Testis (tissue), 3 donors: ENCODE data around the gene PRRX1. TPM values are rescaled to one million over a fixed set of nuclear protein-coding genes. Genes with fewer than 3 reads are reported as not detected.

Source experiments
- DNase-seq: peaks from one replicate; pipeline ENCODE4 v3.0.0-alpha.2; 2019
- H3K27ac ChIP-seq, 2 donors: fragments of 200-600 bp; sonication (generic); one replicate each; pipeline ENCODE4 v1.5.1; 2019
- H3K27me3 ChIP-seq: fragments of 200-600 bp; sonication (generic); one replicate; pipeline ENCODE4 v1.5.1; 2019
- H3K36me3 ChIP-seq: fragments of 200-600 bp; sonication (generic); one replicate; pipeline ENCODE4 v1.5.1; 2017; ENCODE audit warnings: low read depth; ENCODE audit errors: missing control alignments
- H3K4me1 ChIP-seq: fragments of 200-600 bp; sonication (generic); one replicate; pipeline ENCODE4 v1.5.1; 2019
- H3K4me3 ChIP-seq, 2 donors: fragments of 200-600 bp; sonication (generic); one replicate each; pipeline ENCODE4 v1.5.1; 2017 to 2019
- H3K9me3 ChIP-seq: fragments of 200-600 bp; sonication (generic); one replicate; pipeline ENCODE4 v1.5.1; 2017
- CTCF ChIP-seq, 3 experiments: fragments of 450-650 bp in 2 of 3; fragments of 200-600 bp in 1 of 3; sonication (generic) in 1 of 3; IDR thresholded peaks; one replicate each; pipeline ENCODE4 v1.5.1; 2016 to 2019; ENCODE audit warnings: antibody characterized with exemption in 3 of 3, mild to moderate bottlenecking in 2 of 3, moderate library complexity in 1 of 3
- POLR2A ChIP-seq: fragments of 450-650 bp; IDR thresholded peaks from one replicate; pipeline ENCODE4 v1.6.1; 2017; ENCODE audit warnings: antibody characterized with exemption, mild to moderate bottlenecking, moderate library complexity
- WGBS, 2 donors: methylation state at CpG; one replicate each; pipeline ENCODE4 v1.1.5; 2018; 5-methylcytosine and 5-hydroxymethylcytosine counted together
- intact Hi-C: fragments of 100-400 bp; cut with DNase I; formaldehyde crosslinking; loops from one replicate; pipeline ENCODE4 v1.15.1; 2023; ENCODE audit warnings: low total_unique reads
- polyA plus RNA-seq: library from polyadenylated mRNA; stranded (reverse); fragments of 350-450 nt; fragmentation: Illumina TruSeq; extraction: RNeasy Lipid Tissue Mini Kit (QIAGEN cat#74804); gene quantifications from one replicate; pipeline ENCODE4 v1.2.3, GENCODE V29; 2014; ENCODE audit warnings: low read depth, low replicate concordance; ENCODE audit not compliant: insufficient read depth
- total RNA-seq, 2 donors: library from RNA; depleted of rRNA; stranded (reverse); fragments of >200 nt; gene quantifications; one replicate each; pipeline ENCODE4 v1.2.3, GENCODE V29; 2016

Gene PRRX1
- total and polyA plus RNA-seq, 3 donors from 2014 or later: 26.3 to 74.8 (median 28.5) TPM

GRCh38 chr1:170730438-170730837 lies 66.5 kb downstream of the PRRX1 start:
- no peaks in the 10 kb centered on the region for H3K4me1 ChIP-seq
- TF ChIP-seq CTCF (IDR thresholded peaks at IDR 0.05) (no peak), POLR2A (no peak)
- no peaks in the 10 kb centered on the region for H3K36me3 ChIP-seq
- no peaks in the 10 kb centered on the region for H3K27me3 ChIP-seq
- no peaks in the 10 kb centered on the region for H3K9me3 ChIP-seq
- no peak overlapping the region for H3K27ac ChIP-seq
- no peak overlapping the region for H3K4me3 ChIP-seq
- intact Hi-C loops: no loop called here
- WGBS, 2 donors: 72 to 90% methylated on average over 6 of the region's 6 CpGs
- DNase-seq: no peak

- H3K27me3 ChIP-seq: no peaks in the 10 kb centered on the region
- no peaks in the 10 kb centered on the region for H3K9me3 ChIP-seq
- no peaks in the 10 kb centered on the region for H3K4me1 ChIP-seq
- intact Hi-C loops: no loop called here
- no peak for DNase-seq
- no peak overlapping the region for H3K4me3 ChIP-seq
- no peak overlapping the region for H3K27ac ChIP-seq
- H3K36me3 ChIP-seq: no peaks in the 10 kb centered on the region
- TF ChIP-seq CTCF (IDR thresholded peaks at IDR 0.05) (no peak), POLR2A (no peak)
- 81 to 84% methylated on average over 4 of the region's 4 CpGs for WGBS, 2 donors
These were observed 67.8 kb downstream of the PRRX1 start for GRCh38 chr1:170731566-170732251.

- no peaks in the 10 kb centered on the region for H3K36me3 ChIP-seq
- intact Hi-C loops: no loop called here
- TF ChIP-seq POLR2A (no peak), CTCF (IDR thresholded peaks at IDR 0.05) (no peak)
- no peaks in the 10 kb centered on the region for H3K9me3 ChIP-seq
- no peak for DNase-seq
- 26 to 35% methylated on average over 2 of the region's 2 CpGs for WGBS, 2 donors
- no peaks in the 10 kb centered on the region for H3K4me1 ChIP-seq
- no peak overlapping the region for H3K4me3 ChIP-seq
- H3K27me3 ChIP-seq: no peaks in the 10 kb centered on the region
- H3K27ac ChIP-seq: no peak overlapping the region
These were observed 68.3 kb downstream of the PRRX1 start for GRCh38 chr1:170732252-170732588.

DNA sequence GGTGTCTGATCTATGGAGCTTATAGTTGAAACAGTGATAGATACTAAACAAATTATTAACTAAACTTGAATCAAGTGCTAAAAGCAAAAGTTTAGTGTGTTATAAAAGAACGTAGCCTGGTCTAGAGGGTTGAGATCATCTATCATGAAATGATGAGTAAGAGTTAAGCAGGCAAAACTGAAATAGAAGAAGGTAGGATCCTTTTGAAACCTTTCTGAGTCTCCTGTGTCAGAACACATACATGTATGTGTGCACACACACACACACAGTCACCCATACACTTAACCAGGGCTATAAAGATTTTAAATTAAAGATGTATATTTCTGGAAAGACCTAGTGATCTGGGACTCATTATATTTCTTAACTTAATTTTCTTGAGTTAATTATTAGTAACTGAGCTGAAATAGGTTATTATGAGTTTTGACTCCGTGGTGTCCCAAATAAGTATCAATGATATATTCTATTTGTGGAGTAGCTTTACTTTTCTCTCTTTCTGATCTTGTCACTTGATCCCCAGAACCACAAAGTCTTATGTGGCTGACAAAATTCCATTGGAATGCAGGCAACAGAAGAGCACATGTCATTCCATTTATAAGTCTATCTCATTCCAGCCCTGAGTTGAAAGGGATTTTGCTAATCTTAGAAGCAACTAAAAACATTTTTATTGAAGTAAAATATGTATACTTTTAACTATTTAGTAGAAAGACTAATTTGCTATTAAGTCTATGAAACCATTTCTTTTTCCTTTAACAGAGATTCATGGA lies 70.7 kb downstream of the PRRX1 start:
- intact Hi-C loops: no loop called here
- H3K4me3 ChIP-seq: no peak overlapping the region
- no peak for TF ChIP-seq CTCF (IDR thresholded peaks at IDR 0.05)
- no peak for TF ChIP-seq POLR2A

More for the DNA sequence above, 70.7 kb downstream of the PRRX1 start:
- Histone ChIP-seq H3K27ac (no peak overlapping the region), H3K4me1 (no peaks in the 10 kb centered on the region), H3K9me3 (no peaks in the 10 kb centered on the region), H3K36me3 (no peaks in the 10 kb centered on the region), H3K27me3 (no peaks in the 10 kb centered on the region)
- DNase-seq: no peak
- 83 to 85% methylated on average over 2 of the region's 2 CpGs for WGBS, 2 donors
